ENCODE measurements around the gene SLC37A4. TPM values are rescaled to one million over a fixed set of nuclear protein-coding genes. Genes with fewer than 3 reads are reported as not detected.

SLC37A4 gene
- total and polyA plus RNA-seq, 2 experiments from 2014 or later: 7.9 to 13.7 TPM

DNA sequence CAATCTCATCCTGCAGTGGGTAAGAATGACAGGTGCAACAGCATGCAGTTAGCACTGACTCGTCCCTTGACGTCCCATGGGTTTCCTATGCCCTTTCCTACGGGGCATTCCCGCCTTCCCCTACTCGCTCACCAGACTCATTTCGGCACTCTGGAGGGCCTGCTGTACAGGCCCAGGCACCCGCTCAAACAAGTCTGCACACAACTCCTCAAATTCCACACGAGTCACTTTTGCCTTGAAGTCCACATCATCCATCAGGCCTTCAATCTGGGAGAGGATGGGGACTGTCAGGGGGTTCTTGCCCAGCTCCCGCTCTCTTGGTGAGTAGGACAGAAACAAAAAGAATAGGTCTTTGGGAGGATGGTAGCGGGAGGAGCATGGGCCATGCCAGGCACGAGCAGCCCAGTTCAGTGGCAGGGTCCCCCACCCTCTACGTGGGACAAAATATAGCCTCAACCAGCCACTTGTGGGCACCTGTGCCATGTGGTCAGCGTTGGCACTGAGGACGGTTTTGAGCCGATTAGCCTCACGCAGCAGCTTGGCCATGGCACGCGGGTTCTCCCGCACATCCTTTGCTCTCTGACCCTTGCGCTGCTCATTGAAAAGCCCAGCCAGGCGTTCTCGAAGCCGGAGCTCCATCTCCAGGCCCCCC lies 21.6 kb upstream of the SLC37A4 start:
- Histone ChIP-seq H3K36me3 (ENCODE audit: low read depth) (peaks cover 39% of the 10 kb centered on the region; the same call in 1 of the 2 replicates), H3K4me1 (ENCODE audit: insufficient read depth) (0 out of 2 replicates have a peak, but pooled peaks cover 6% of the 10 kb centered on the region), H3K4me2 (ENCODE audit: unreplicated experiment) (no peak overlapping the region), H3K9me3 (ENCODE audit: low read depth) (no peaks in the 10 kb centered on the region), H2AFZ (no peak overlapping the region), H3K9ac (no peak overlapping the region), H3K4me3 (no peak overlapping the region), H3K27me3 (replicated peaks; ENCODE audit: insufficient read depth) (no peaks in the 10 kb centered on the region), H3F3A (ENCODE audit: insufficient read depth) (no peaks in the 10 kb centered on the region), H4K20me1 (ENCODE audit: insufficient read depth) (no peaks in the 10 kb centered on the region), H3K27ac (no peak overlapping the region), H3K9me2 (ENCODE audit: insufficient read depth) (no peaks in the 10 kb centered on the region), H3K79me2 (ENCODE audit: insufficient read depth) (peaks cover 39% of the 10 kb centered on the region)
- DNase-seq: no peak
- 91 to 92% methylated on average over 23 of the region's 23 CpGs for WGBS, 2 experiments (ENCODE audit: low coverage in 1 of 2, low lambda C conversion rate in 2 of 2, missing lambda C conversion rate in 2 of 2)
- in situ Hi-C loops (cut with MboI): no loop called here
- no peak for TF ChIP-seq EZH2 (IDR thresholded peaks at IDR 0.05; ENCODE audit: insufficient read depth, poor library complexity, severe bottlenecking)
- no peak for TF ChIP-seq EZH2phosphoT487 (IDR thresholded peaks at IDR 0.05; ENCODE audit: insufficient read depth, low read depth)

DNA sequence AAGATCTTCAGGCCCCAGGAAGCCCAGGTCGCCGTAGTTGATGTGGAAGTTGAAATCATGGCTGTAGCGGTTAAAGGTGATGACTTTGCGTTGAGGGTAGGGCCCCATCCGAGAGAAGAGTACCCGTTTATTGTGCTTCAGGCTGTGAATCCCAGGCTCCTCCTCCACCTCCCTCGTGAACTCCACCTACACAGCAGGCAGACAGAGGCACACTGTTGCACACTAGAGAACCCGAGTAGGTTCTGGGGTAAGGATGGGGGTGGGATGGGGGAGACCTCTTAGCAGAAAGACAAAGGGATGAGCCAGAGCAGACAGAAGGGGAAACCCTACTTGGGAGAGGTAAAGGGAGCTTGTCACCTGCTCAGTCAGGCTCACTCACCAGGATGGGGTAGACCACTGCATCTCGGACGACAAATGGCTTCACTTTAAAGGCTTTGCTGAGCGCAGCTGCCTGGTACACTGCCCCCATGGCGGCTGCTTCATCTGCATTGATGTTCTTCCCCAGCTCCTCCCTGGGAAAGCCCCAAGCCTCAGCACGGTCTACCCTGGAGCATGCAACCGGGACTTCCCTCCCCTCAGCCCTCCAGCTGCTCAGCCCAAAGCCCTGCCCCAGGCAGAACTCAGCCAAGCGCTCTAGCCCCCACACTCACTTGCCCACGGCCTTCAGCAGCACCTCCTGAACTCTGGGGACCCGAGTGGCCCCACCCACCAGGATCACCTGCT lies 20.9 kb upstream of the SLC37A4 start:
- Histone ChIP-seq H3K79me2 (ENCODE audit: insufficient read depth) (peaks cover 36% of the 10 kb centered on the region), H3F3A (ENCODE audit: insufficient read depth) (no peaks in the 10 kb centered on the region), H3K27me3 (replicated peaks; ENCODE audit: insufficient read depth) (no peaks in the 10 kb centered on the region), H3K4me1 (ENCODE audit: insufficient read depth) (0 out of 2 replicates have a peak, but pooled peaks cover 6% of the 10 kb centered on the region), H3K36me3 (ENCODE audit: low read depth) (peaks cover 39% of the 10 kb centered on the region; the same call in 1 of the 2 replicates), H3K27ac (no peak overlapping the region), H3K4me2 (ENCODE audit: unreplicated experiment) (no peak overlapping the region), H4K20me1 (ENCODE audit: insufficient read depth) (no peaks in the 10 kb centered on the region), H3K9ac (no peak overlapping the region), H3K4me3 (no peak overlapping the region), H3K9me2 (ENCODE audit: insufficient read depth) (no peaks in the 10 kb centered on the region), H3K9me3 (ENCODE audit: low read depth) (no peaks in the 10 kb centered on the region), H2AFZ (no peak overlapping the region)
- in situ Hi-C loops (cut with MboI): no loop called here
- DNase-seq: no peak
- TF ChIP-seq EZH2 (IDR thresholded peaks at IDR 0.05; ENCODE audit: insufficient read depth, poor library complexity, severe bottlenecking) (no peak), EZH2phosphoT487 (IDR thresholded peaks at IDR 0.05; ENCODE audit: insufficient read depth, low read depth) (no peak)
- WGBS, 2 experiments (ENCODE audit: low coverage in 1 of 2, low lambda C conversion rate in 2 of 2, missing lambda C conversion rate in 2 of 2): 82 to 84% methylated on average over 17 of the region's 17 CpGs

DNA sequence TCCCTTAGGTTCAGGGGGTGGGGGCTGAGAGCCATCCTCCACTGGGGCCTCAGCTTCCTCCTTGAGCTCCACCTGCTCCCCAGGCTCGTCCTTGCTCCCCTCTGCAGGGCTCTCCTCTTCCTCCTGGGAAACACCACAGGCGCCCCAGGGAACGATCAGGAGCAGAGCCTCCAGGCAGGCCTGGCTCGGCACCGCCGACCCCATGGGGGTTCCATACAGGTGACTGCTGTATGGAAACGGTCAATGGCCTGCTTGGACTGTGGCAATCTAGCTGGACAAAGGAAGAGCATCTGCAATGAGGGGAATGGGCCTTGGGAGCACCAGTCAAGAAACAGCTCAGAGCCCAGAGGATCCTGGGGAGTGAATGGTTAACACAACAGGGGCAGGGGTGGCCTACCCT lies 18.4 kb upstream of the SLC37A4 start:
- Histone ChIP-seq H2AFZ (no peak overlapping the region), H3K27ac (no peak overlapping the region), H3K27me3 (replicated peaks; ENCODE audit: insufficient read depth) (no peaks in the 10 kb centered on the region), H3K36me3 (ENCODE audit: low read depth) (peaks cover 41% of the 10 kb centered on the region), H3K4me1 (ENCODE audit: insufficient read depth) (no peaks in the 10 kb centered on the region), H3K9ac (no peak overlapping the region), H3K9me2 (ENCODE audit: insufficient read depth) (no peaks in the 10 kb centered on the region), H4K20me1 (ENCODE audit: insufficient read depth) (no peaks in the 10 kb centered on the region), H3K4me3 (no peak overlapping the region), H3F3A (ENCODE audit: insufficient read depth) (peaks cover 6% of the 10 kb centered on the region; the same call in 1 of the 2 replicates), H3K4me2 (ENCODE audit: unreplicated experiment) (no peak overlapping the region), H3K79me2 (ENCODE audit: insufficient read depth) (peaks cover 11% of the 10 kb centered on the region), H3K9me3 (ENCODE audit: low read depth) (no peaks in the 10 kb centered on the region)
- no peak for TF ChIP-seq EZH2phosphoT487 (IDR thresholded peaks at IDR 0.05; ENCODE audit: insufficient read depth, low read depth)
- TF ChIP-seq EZH2 (IDR thresholded peaks at IDR 0.05; ENCODE audit: insufficient read depth, poor library complexity, severe bottlenecking): no peak
- in situ Hi-C loops (cut with MboI): no loop called here
- DNase-seq: no peak
- 98% methylated on average over 7 of the region's 7 CpGs for WGBS, 2 experiments (ENCODE audit: low coverage in 1 of 2, low lambda C conversion rate in 2 of 2, missing lambda C conversion rate in 2 of 2)

DNA sequence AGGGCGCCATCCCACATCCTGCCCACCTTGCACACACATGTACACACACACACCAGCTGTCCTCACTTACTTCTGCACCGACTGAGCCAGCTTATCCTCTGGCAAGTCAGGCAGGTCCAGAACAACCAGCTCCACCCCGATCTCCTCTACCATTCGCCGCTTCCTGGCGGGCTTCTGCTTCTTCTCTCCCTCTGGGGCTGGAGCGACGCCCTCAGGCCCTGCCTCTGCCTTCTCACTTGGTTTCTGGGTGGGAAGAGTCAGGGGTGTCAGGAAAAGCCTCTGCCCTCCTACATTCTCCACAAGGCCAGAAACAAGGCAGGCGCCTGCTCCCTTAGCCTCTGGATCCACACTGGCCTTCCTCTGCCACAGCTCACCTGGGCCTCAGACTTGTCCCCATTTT lies 18.0 kb upstream of the SLC37A4 start:
- Histone ChIP-seq H3K27me3 (replicated peaks; ENCODE audit: insufficient read depth) (no peaks in the 10 kb centered on the region), H3K9me3 (ENCODE audit: low read depth) (no peaks in the 10 kb centered on the region), H3K4me3 (no peak overlapping the region), H3K27ac (no peak overlapping the region), H3K4me2 (ENCODE audit: unreplicated experiment) (no peak overlapping the region), H3K9me2 (ENCODE audit: insufficient read depth) (no peaks in the 10 kb centered on the region), H3K9ac (no peak overlapping the region), H4K20me1 (ENCODE audit: insufficient read depth) (no peaks in the 10 kb centered on the region), H2AFZ (no peak overlapping the region), H3K36me3 (ENCODE audit: low read depth) (peaks cover 38% of the 10 kb centered on the region), H3K79me2 (ENCODE audit: insufficient read depth) (peaks cover 7% of the 10 kb centered on the region), H3F3A (ENCODE audit: insufficient read depth) (peaks cover 11% of the 10 kb centered on the region; the same call in 1 of the 2 replicates), H3K4me1 (ENCODE audit: insufficient read depth) (no peaks in the 10 kb centered on the region)
- WGBS, 2 experiments (ENCODE audit: low coverage in 1 of 2, low lambda C conversion rate in 2 of 2, missing lambda C conversion rate in 2 of 2): 87 to 90% methylated on average over 9 of the region's 9 CpGs
- TF ChIP-seq EZH2 (IDR thresholded peaks at IDR 0.05; ENCODE audit: insufficient read depth, poor library complexity, severe bottlenecking) (no peak), EZH2phosphoT487 (IDR thresholded peaks at IDR 0.05; ENCODE audit: insufficient read depth, low read depth) (no peak)
- no peak for DNase-seq
- in situ Hi-C loops (cut with MboI): no loop called here

All from GM23248 (cell line).